HL-60 (cell line): Measurements from ENCODE around the gene FADS3.

Source experiments
- DNase-seq, 2 experiments: peaks; one replicate each; pipeline ENCODE4 v3.0.0-alpha.2; 2010 to 2020; ENCODE audit warnings: low read depth in 1 of 2, low spot score in 1 of 2
- H3K27ac ChIP-seq: fragments of 250-450 bp; sonication (Bioruptor Pico); replicated peaks from 2 replicates; pipeline ENCODE4 v1.5.1; 2020; ENCODE audit warnings: mild to moderate bottlenecking, moderate library complexity
- H3K27me3 ChIP-seq: fragments of 250-450 bp; sonication (Bioruptor Pico); 2 replicates; pipeline ENCODE4 v1.5.1; 2021; ENCODE audit warnings: mild to moderate bottlenecking, moderate library complexity; ENCODE audit not compliant: insufficient read depth, poor library complexity, severe bottlenecking
- H3K4me3 ChIP-seq: replicated peaks from 2 replicates; pipeline ENCODE4 v1.5.1; 2011; ENCODE audit warnings: mild to moderate bottlenecking, control low read depth, low read length; ENCODE audit not compliant: insufficient read depth
- GABPA ChIP-seq: IDR thresholded peaks from 2 replicates; pipeline ENCODE4 v1.6.1; 2012; ENCODE audit warnings: low read depth
- POLR2AphosphoS5 ChIP-seq: IDR thresholded peaks from 2 replicates; pipeline ENCODE4 v1.6.1; 2012; ENCODE audit warnings: low read depth
- SPI1 ChIP-seq: IDR thresholded peaks from 2 replicates; pipeline ENCODE4 v1.6.1; 2012; ENCODE audit warnings: low read depth, mild to moderate bottlenecking, borderline replicate concordance
- TF ChIP-seq, protein P1 (sequence below): IDR thresholded peaks from one replicate; pipeline ENCODE4 v1.5.1; 2011; ENCODE audit warnings: low read length, control low read depth, inconsistent platforms; ENCODE audit not compliant: insufficient read depth
- TF ChIP-seq, protein P2 (sequence below): IDR thresholded peaks from 2 replicates; pipeline ENCODE4 v1.6.1; 2012; ENCODE audit warnings: low read depth; ENCODE audit not compliant: insufficient replicate concordance

FADS3 gene

DNA sequence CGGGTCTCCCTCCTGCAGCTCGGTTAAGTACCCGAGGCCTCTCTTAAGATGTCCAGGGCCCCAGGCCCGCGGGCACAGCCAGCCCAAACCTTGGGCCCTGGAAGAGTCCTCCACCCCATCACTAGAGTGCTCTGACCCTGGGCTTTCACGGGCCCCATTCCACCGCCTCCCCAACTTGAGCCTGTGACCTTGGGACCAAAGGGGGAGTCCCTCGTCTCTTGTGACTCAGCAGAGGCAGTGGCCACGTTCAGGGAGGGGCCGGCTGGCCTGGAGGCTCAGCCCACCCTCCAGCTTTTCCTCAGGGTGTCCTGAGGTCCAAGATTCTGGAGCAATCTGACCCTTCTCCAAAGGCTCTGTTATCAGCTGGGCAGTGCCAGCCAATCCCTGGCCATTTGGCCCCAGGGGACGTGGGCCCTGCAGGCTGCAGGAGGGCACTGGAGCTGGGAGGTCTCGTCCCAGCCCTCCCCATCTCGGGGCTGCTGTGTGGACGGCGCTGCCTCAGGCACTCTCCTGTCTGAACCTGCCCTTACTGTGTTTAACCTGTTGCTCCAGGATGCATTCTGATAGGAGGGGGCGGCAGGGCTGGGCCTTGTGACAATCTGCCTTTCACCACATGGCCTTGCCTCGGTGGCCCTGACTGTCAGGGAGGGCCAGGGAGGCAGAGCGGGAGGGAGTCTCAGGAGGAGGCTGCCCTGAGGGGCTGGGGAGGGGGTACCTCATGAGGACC is 25.0 kb downstream of the FADS3 start:
- Histone ChIP-seq H3K27me3 (peaks cover 2% of the 10 kb centered on the region), H3K4me3 (no peak overlapping the region), H3K27ac (no peak overlapping the region)
- TF ChIP-seq, protein P1, sequence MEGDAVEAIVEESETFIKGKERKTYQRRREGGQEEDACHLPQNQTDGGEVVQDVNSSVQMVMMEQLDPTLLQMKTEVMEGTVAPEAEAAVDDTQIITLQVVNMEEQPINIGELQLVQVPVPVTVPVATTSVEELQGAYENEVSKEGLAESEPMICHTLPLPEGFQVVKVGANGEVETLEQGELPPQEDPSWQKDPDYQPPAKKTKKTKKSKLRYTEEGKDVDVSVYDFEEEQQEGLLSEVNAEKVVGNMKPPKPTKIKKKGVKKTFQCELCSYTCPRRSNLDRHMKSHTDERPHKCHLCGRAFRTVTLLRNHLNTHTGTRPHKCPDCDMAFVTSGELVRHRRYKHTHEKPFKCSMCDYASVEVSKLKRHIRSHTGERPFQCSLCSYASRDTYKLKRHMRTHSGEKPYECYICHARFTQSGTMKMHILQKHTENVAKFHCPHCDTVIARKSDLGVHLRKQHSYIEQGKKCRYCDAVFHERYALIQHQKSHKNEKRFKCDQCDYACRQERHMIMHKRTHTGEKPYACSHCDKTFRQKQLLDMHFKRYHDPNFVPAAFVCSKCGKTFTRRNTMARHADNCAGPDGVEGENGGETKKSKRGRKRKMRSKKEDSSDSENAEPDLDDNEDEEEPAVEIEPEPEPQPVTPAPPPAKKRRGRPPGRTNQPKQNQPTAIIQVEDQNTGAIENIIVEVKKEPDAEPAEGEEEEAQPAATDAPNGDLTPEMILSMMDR: no peak
- TF ChIP-seq, protein P2, sequence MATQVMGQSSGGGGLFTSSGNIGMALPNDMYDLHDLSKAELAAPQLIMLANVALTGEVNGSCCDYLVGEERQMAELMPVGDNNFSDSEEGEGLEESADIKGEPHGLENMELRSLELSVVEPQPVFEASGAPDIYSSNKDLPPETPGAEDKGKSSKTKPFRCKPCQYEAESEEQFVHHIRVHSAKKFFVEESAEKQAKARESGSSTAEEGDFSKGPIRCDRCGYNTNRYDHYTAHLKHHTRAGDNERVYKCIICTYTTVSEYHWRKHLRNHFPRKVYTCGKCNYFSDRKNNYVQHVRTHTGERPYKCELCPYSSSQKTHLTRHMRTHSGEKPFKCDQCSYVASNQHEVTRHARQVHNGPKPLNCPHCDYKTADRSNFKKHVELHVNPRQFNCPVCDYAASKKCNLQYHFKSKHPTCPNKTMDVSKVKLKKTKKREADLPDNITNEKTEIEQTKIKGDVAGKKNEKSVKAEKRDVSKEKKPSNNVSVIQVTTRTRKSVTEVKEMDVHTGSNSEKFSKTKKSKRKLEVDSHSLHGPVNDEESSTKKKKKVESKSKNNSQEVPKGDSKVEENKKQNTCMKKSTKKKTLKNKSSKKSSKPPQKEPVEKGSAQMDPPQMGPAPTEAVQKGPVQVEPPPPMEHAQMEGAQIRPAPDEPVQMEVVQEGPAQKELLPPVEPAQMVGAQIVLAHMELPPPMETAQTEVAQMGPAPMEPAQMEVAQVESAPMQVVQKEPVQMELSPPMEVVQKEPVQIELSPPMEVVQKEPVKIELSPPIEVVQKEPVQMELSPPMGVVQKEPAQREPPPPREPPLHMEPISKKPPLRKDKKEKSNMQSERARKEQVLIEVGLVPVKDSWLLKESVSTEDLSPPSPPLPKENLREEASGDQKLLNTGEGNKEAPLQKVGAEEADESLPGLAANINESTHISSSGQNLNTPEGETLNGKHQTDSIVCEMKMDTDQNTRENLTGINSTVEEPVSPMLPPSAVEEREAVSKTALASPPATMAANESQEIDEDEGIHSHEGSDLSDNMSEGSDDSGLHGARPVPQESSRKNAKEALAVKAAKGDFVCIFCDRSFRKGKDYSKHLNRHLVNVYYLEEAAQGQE: no peak
- TF ChIP-seq GABPA (no peak), POLR2AphosphoS5 (no peak), SPI1 (no peak)
- DNase-seq: no peak

DNA sequence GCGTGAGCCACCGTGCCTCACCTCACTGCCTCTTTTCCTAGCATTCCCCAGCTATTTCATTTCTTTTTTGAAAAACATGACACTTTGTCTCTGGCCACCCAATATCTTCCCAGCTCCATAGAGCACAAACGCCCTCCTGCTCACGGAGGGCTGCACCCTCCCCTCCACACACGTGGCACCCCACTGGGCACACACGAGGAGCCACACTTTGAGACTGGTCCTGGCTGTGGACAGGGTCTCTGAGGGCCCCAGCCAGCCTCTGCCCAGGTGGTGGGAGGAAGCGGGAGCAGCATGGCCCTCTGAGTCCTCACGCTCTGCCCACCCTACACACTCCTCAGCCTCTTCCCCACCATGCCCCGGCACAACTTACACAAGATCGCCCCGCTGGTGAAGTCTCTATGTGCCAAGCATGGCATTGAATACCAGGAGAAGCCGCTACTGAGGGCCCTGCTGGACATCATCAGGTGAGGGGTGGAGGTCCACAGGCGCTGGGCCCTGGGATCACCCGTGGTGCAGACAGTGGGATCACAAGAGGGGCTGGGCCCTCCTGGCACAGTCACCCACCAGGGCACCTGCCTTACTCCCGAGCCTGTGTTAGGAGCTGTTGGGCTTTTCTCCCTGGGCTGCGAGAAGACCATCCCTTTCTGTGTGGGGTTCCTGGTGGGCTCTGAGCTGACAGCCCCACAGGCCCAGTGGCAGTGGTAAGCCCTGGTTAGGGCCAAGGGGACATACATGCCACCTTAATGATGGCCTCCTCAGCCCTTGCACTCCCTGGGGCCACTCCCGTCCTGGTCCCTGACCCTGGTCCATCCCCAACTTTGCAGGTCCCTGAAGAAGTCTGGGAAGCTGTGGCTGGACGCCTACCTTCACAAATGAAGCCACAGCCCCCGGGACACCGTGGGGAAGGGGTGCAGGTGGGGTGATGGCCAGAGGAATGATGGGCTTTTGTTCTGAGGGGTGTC is 26.2 kb downstream of the FADS3 start:
- H3K27me3 ChIP-seq: no peaks in the 10 kb centered on the region
- no peak for DNase-seq
- no peak overlapping the region for H3K4me3 ChIP-seq
- TF ChIP-seq, protein P2: no peak
- TF ChIP-seq, protein P1: no peak
- TF ChIP-seq POLR2AphosphoS5 (no peak), GABPA (no peak), SPI1 (no peak)
- H3K27ac ChIP-seq: no peak overlapping the region

DNA sequence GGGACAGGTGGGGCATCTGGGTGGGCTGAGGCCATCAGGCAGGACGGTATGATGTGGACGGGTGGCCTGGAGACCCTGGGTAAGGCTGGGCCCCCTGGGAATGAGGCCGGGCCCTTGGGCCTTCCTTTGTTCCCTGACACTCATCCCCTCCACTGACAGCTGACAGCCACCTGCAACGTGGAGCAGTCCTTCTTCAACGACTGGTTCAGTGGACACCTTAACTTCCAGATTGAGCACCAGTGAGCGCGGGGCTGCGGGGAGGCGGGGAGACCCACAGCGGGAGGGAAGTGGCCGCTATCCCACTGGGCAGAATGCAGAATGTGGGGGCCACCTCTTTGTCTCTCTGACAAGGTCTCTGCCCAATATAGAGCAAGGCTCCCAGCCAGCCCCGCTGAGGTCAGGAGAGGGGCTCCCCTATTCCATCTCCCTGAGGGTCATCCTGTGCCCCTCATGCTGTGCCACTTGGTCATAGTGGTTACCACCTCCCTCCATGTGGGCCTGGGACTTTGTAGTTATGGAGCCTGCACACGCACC is 27.7 kb downstream of the FADS3 start:
- Histone ChIP-seq H3K27me3 (no peaks in the 10 kb centered on the region), H3K4me3 (no peak overlapping the region), H3K27ac (no peak overlapping the region)
- TF ChIP-seq, protein P2: no peak
- TF ChIP-seq POLR2AphosphoS5 (no peak), GABPA (no peak), SPI1 (no peak)
- TF ChIP-seq, protein P1: no peak
- DNase-seq: no peak
